Measurements from ENCODE around the gene MARS1.
"Not testable (repeated sequence)": the region's sequence is repeated elsewhere in the genome, so short reads cannot be mapped to it uniquely, and the experiment has no call there.

Gene MARS1

GRCh38 chr12:57488402-57489156 lies 711 bp downstream of the MARS1 start:
- peak overlapping the region; percentile 96 for H3K4me3 ChIP-seq (ENCODE audit: control insufficient read depth, low read depth, low read length)
- no peak for TF ChIP-seq CTCF (IDR thresholded peaks at IDR 0.05; ENCODE audit: control insufficient read depth, insufficient read depth, low read depth, low read length, missing control alignments)
- DNase-seq (ENCODE audit: low read depth), result no peak

- TF ChIP-seq CTCF (IDR thresholded peaks at IDR 0.05; ENCODE audit: control insufficient read depth, insufficient read depth, low read depth, low read length, missing control alignments), result no peak
- DNase-seq (ENCODE audit: low read depth), result no peak
- peak overlapping the region; percentile 96 for H3K4me3 ChIP-seq (ENCODE audit: control insufficient read depth, low read depth, low read length)
These were observed 1.3 kb downstream of the MARS1 start for GRCh38 chr12:57489157-57489641.

- no peak for DNase-seq (ENCODE audit: low read depth)
- H3K4me3 ChIP-seq (ENCODE audit: control insufficient read depth, low read depth, low read length), result no peak overlapping the region
- no peak for TF ChIP-seq CTCF (IDR thresholded peaks at IDR 0.05; ENCODE audit: control insufficient read depth, insufficient read depth, low read depth, low read length, missing control alignments)
These were observed 2.3 kb downstream of the MARS1 start for GRCh38 chr12:57490126-57490525.

GRCh38 chr12:57491393-57492280 lies 3.8 kb downstream of the MARS1 start:
- TF ChIP-seq CTCF (IDR thresholded peaks at IDR 0.05; ENCODE audit: control insufficient read depth, insufficient read depth, low read depth, low read length, missing control alignments), result no peak
- no peak for DNase-seq (ENCODE audit: low read depth)
- H3K4me3 ChIP-seq (ENCODE audit: control insufficient read depth, low read depth, low read length), result no peak overlapping the region

- H3K4me3 ChIP-seq (ENCODE audit: control insufficient read depth, low read depth, low read length); DNase-seq (ENCODE audit: low read depth): not testable (repeated sequence)
These were observed 7.3 kb downstream of the MARS1 start for GRCh38 chr12:57495051-57495701.

GRCh38 chr12:57496822-57497221 lies 9.0 kb downstream of the MARS1 start:
- TF ChIP-seq CTCF (IDR thresholded peaks at IDR 0.05; ENCODE audit: control insufficient read depth, insufficient read depth, low read depth, low read length, missing control alignments), result no peak
- no peak for DNase-seq (ENCODE audit: low read depth)
- no peak overlapping the region for H3K4me3 ChIP-seq (ENCODE audit: control insufficient read depth, low read depth, low read length)

All from AG09309 (cell line).